CD4-positive, alpha-beta T cell treated with Interleukin-2 at 100 ng/mL for 4 hours (primary cell): ENCODE data around the gene NOTO.
"Not testable (repeated sequence)": the region's sequence is repeated elsewhere in the genome, so short reads cannot be mapped to it uniquely, and the experiment has no call there.

Experiments used
- DNase-seq: peaks from one replicate; pipeline ENCODE4 v3.0.0-alpha.2; 2020; ENCODE audit warnings: low spot score

NOTO gene

GRCh38 chr2:73200281-73200680 is 2.1 kb upstream of the NOTO start:
- not testable (repeated sequence) for DNase-seq

- no peak for DNase-seq
These were observed 794 bp downstream of the NOTO start for GRCh38 chr2:73203055-73203681.

- DNase-seq, result no peak
These were observed 3.2 kb downstream of the NOTO start for GRCh38 chr2:73205611-73206010.

GRCh38 chr2:73208258-73208657 is 5.9 kb downstream of the NOTO start:
- DNase-seq, result no peak

GRCh38 chr2:73210019-73210418 is 7.6 kb downstream of the NOTO start:
- no peak for DNase-seq

GRCh38 chr2:73210696-73211095 is 8.3 kb downstream of the NOTO start:
- DNase-seq, result no peak

GRCh38 chr2:73212098-73212447 is 9.7 kb downstream of the NOTO start:
- no peak for DNase-seq

- peak; percentile 78 for DNase-seq
These were observed 10.2 kb downstream of the NOTO start for GRCh38 chr2:73212448-73213176.

- DNase-seq, result peak; percentile 92
These were observed 12.0 kb downstream of the NOTO start, which contains the start of gene SMYD5 for GRCh38 chr2:73214120-73215035. Gene SMYD5, plus strand, starts transcription at chr2:73214245. Its CDS starts 22 bp downstream, at chr2:73214267.

GRCh38 chr2:73215254-73215653 is 12.9 kb downstream of the NOTO start:
- no peak for DNase-seq

- no peak for DNase-seq
These were observed 14.8 kb downstream of the NOTO start for GRCh38 chr2:73217160-73217559.

- DNase-seq, result no peak
These were observed 15.5 kb downstream of the NOTO start for GRCh38 chr2:73217826-73218225.

GRCh38 chr2:73218298-73218697 is 15.9 kb downstream of the NOTO start:
- no peak for DNase-seq

- DNase-seq, result no peak
These were observed 21.4 kb downstream of the NOTO start for GRCh38 chr2:73223821-73224220.

GRCh38 chr2:73225513-73226360 is 23.4 kb downstream of the NOTO start:
- no peak for DNase-seq

- DNase-seq, result no peak
These were observed 24.7 kb downstream of the NOTO start for GRCh38 chr2:73227086-73227485.

- DNase-seq, result no peak
These were observed 26.3 kb downstream of the NOTO start for GRCh38 chr2:73228631-73229030.

GRCh38 chr2:73232403-73233153 is 30.2 kb downstream of the NOTO start:
- peak; percentile 10 for DNase-seq

GRCh38 chr2:73233154-73233931 is 31.0 kb downstream of the NOTO start, which contains the start of gene PRADC1:
Gene PRADC1, minus strand, starts transcription at chr2:73233239. Its CDS starts 79 bp downstream, at chr2:73233160.
- DNase-seq, result peak; percentile 98
